Caco-2 (cell line): ENCODE measurements around the gene MKLN1. TPM values are rescaled to one million over a fixed set of nuclear protein-coding genes. Genes with fewer than 3 reads are reported as not detected.

Experiments
- BruUV-seq: library from RNA; stranded (reverse); fragments of 400-500 nt; replicated peaks from 2 replicates; lab custom pipeline; 2021; lab: Mats Ljungman, UMichigan
- CTCF ChIA-PET: fragments of 300-600 bp; sonication (Branson Sonifier 250); formaldehyde crosslinking; loops from one replicate; lab custom pipeline; 2022; ENCODE audit warnings: antibody characterized with exemption; lab: Charles Lee
- POLR2A ChIA-PET: fragments of 300-600 bp; sonication (Branson Sonifier 250); formaldehyde crosslinking; loops from one replicate; lab custom pipeline; 2022; ENCODE audit warnings: antibody characterized with exemption; lab: Charles Lee
- DNase-seq, 2 experiments: peaks; one replicate each; pipeline versions ENCODE4 v3.0.0 to v3.0.0-alpha.2; 2020 to 2022
- H3K27me3 ChIP-seq: replicated peaks from 2 replicates; pipeline ENCODE4 v1.6.0; 2011; ENCODE audit warnings: low read length; ENCODE audit not compliant: control insufficient read depth, insufficient read depth
- H3K36me3 ChIP-seq: 2 replicates; pipeline ENCODE4 v1.5.1; 2011; ENCODE audit warnings: low read length; ENCODE audit not compliant: control insufficient read depth, insufficient read depth
- H3K4me1 ChIP-seq: fragments of 250-450 bp; sonication (Bioruptor Pico); 2 replicates; pipeline ENCODE4 v1.5.1; 2020; ENCODE audit warnings: mild to moderate bottlenecking
- H3K4me3 ChIP-seq: 2 replicates; pipeline ENCODE4 v1.5.1; 2011; ENCODE audit warnings: low read depth, mild to moderate bottlenecking, control low read depth, low read length
- H3K9me3 ChIP-seq: fragments of 250-450 bp; sonication (Bioruptor Pico); 2 replicates; pipeline ENCODE4 v1.5.1; 2020; ENCODE audit warnings: mild to moderate bottlenecking, moderate library complexity
- H3K27ac Mint-ChIP-seq: one replicate; pipeline ENCODE4 v1.8.0; 2022; ENCODE audit warnings: mixed read lengths; ENCODE audit not compliant: unreplicated experiment
- H3K27me3 Mint-ChIP-seq: one replicate; pipeline ENCODE4 v1.8.0; 2022; ENCODE audit warnings: mixed read lengths; ENCODE audit not compliant: insufficient read depth, unreplicated experiment
- H3K36me3 Mint-ChIP-seq: one replicate; pipeline ENCODE4 v1.8.0; 2022; ENCODE audit warnings: mild to moderate bottlenecking, mixed read lengths; ENCODE audit not compliant: insufficient read depth, unreplicated experiment
- H3K4me1 Mint-ChIP-seq: one replicate; pipeline ENCODE4 v1.8.0; 2022; ENCODE audit warnings: low read depth, mixed read lengths; ENCODE audit not compliant: unreplicated experiment
- H3K4me3 Mint-ChIP-seq: one replicate; pipeline ENCODE4 v1.8.0; 2022; ENCODE audit warnings: mild to moderate bottlenecking, moderate library complexity, mixed read lengths; ENCODE audit not compliant: unreplicated experiment
- H3K9me3 Mint-ChIP-seq: one replicate; pipeline ENCODE4 v1.8.0; 2022; ENCODE audit warnings: mixed read lengths; ENCODE audit not compliant: unreplicated experiment
- CTCF ChIP-seq, 2 experiments: fragments of 200-600 bp in 1 of 2; IDR thresholded peaks; 1 replicate in 1 of 2; 2 replicates in 1 of 2; pipeline versions ENCODE4 v1.5.1 to v1.8.0; 2011 to 2022; ENCODE audit warnings: antibody characterized with exemption in 1 of 2, control low read depth in 1 of 2, inconsistent platforms in 1 of 2, low read depth in 1 of 2, low read length in 1 of 2, mild to moderate bottlenecking in 1 of 2, moderate library complexity in 1 of 2; ENCODE audit not compliant: insufficient read depth in 1 of 2, severe bottlenecking in 1 of 2, unreplicated experiment in 1 of 2
- intact Hi-C: fragments of 100-400 bp; cut with micrococcal nuclease; formaldehyde crosslinking; loops from one replicate; pipeline ENCODE4 v1.10.0; 2022; ENCODE audit not compliant: unreplicated experiment
- total RNA-seq: library from RNA; stranded (reverse); gene quantifications from 2 replicates; pipeline ENCODE4 v1.2.3, GENCODE V29; 2022

MKLN1 gene
- total RNA-seq, 1 experiment from 2014 or later = 55.6 TPM

- Histone ChIP-seq H3K36me3 (peaks cover 3% of the 10 kb centered on the region), H3K4me3 (no peak overlapping the region), H3K27me3 (no peaks in the 10 kb centered on the region), H3K4me1 (0 out of 2 replicates have a peak, but pooled peaks cover 3% of the 10 kb centered on the region), H3K9me3 (no peaks in the 10 kb centered on the region)
- H3K4me1 Mint-ChIP-seq = peaks cover 3% of the 10 kb centered on the region
- POLR2A ChIA-PET = interaction anchor here (0.6 kb wide), 1 partner anchor 119 kb away, joined by 6 read pairs; no protein-coding TSS in a partner anchor
- BruUV-seq = no TSS peak
- DNase-seq = no peak
- no peak for TF ChIP-seq CTCF (IDR thresholded peaks at IDR 0.05; ENCODE audit: insufficient read depth in 1 of 2, low read depth in 1 of 2, low read length in 1 of 2, severe bottlenecking in 1 of 2, unreplicated experiment in 1 of 2)
- intact Hi-C loops = loop anchor here (5.0 kb wide), 1 partner anchor 432 kb away; no protein-coding TSS in a partner anchor
- H3K36me3 Mint-ChIP-seq = peaks cover 94% of the 10 kb centered on the region
- H3K27ac Mint-ChIP-seq = no peak overlapping the region
- H3K27me3 Mint-ChIP-seq = no peaks in the 10 kb centered on the region
- no peak overlapping the region for H3K4me3 Mint-ChIP-seq
- CTCF ChIA-PET = interaction anchor here (1.1 kb wide), 1 partner anchor 153 kb away, joined by 3 read pairs; no protein-coding TSS in a partner anchor
- no peaks in the 10 kb centered on the region for H3K9me3 Mint-ChIP-seq
Measured at GRCh38 chr7:131499801-131500200, 172.1 kb downstream of the MKLN1 start.

GRCh38 chr7:131500357-131500756 is 172.7 kb downstream of the MKLN1 start:
- H3K4me3 Mint-ChIP-seq = no peak overlapping the region
- Histone ChIP-seq H3K4me3 (no peak overlapping the region), H3K36me3 (peaks cover 3% of the 10 kb centered on the region), H3K4me1 (0 out of 2 replicates have a peak, but pooled peaks cover 3% of the 10 kb centered on the region), H3K27me3 (no peaks in the 10 kb centered on the region), H3K9me3 (no peaks in the 10 kb centered on the region)
- peaks cover 94% of the 10 kb centered on the region for H3K36me3 Mint-ChIP-seq
- H3K9me3 Mint-ChIP-seq = no peaks in the 10 kb centered on the region
- intact Hi-C loops = loop anchor here (5.0 kb wide), 1 partner anchor 433 kb away; no protein-coding TSS in a partner anchor
- TF ChIP-seq CTCF (IDR thresholded peaks at IDR 0.05; ENCODE audit: insufficient read depth in 1 of 2, low read depth in 1 of 2, low read length in 1 of 2, severe bottlenecking in 1 of 2, unreplicated experiment in 1 of 2) = no peak
- ChIA-PET CTCF (interaction anchor here (1.1 kb wide), 1 partner anchor 152 kb away, joined by 3 read pairs; no protein-coding TSS in a partner anchor), POLR2A (no interaction called here)
- H3K27ac Mint-ChIP-seq = no peak overlapping the region
- no peaks in the 10 kb centered on the region for H3K27me3 Mint-ChIP-seq
- no peak for DNase-seq
- peaks cover 7% of the 10 kb centered on the region for H3K4me1 Mint-ChIP-seq
- BruUV-seq = no TSS peak

GRCh38 chr7:131501422-131501821 is 173.7 kb downstream of the MKLN1 start:
- H3K4me1 Mint-ChIP-seq = peaks cover 7% of the 10 kb centered on the region
- intact Hi-C loops = loop anchor here (5.0 kb wide), 1 partner anchor 434 kb away; no protein-coding TSS in a partner anchor
- ChIA-PET POLR2A (no interaction called here), CTCF (interaction anchor here (0.6 kb wide), 2 partner anchors 9 to 134 kb away, joined by 6 to 7 read pairs; no protein-coding TSS in a partner anchor)
- no peak overlapping the region for H3K4me3 Mint-ChIP-seq
- peaks cover 96% of the 10 kb centered on the region for H3K36me3 Mint-ChIP-seq
- no peaks in the 10 kb centered on the region for H3K27me3 Mint-ChIP-seq
- no peaks in the 10 kb centered on the region for H3K27me3 ChIP-seq
- H3K9me3 Mint-ChIP-seq = no peaks in the 10 kb centered on the region
- no TSS peak for BruUV-seq
- H3K36me3 ChIP-seq = peaks cover 3% of the 10 kb centered on the region
- no peaks in the 10 kb centered on the region for H3K9me3 ChIP-seq
- 0 out of 2 replicates have a peak, but pooled peaks cover 3% of the 10 kb centered on the region for H3K4me1 ChIP-seq
- no peak for DNase-seq
- H3K4me3 ChIP-seq = no peak overlapping the region
- TF ChIP-seq CTCF (IDR thresholded peaks at IDR 0.05; ENCODE audit: insufficient read depth in 1 of 2, low read depth in 1 of 2, low read length in 1 of 2, severe bottlenecking in 1 of 2, unreplicated experiment in 1 of 2) = no peak
- no peak overlapping the region for H3K27ac Mint-ChIP-seq
